ENCODE results near the gene FMNL2.

FMNL2 gene

DNA sequence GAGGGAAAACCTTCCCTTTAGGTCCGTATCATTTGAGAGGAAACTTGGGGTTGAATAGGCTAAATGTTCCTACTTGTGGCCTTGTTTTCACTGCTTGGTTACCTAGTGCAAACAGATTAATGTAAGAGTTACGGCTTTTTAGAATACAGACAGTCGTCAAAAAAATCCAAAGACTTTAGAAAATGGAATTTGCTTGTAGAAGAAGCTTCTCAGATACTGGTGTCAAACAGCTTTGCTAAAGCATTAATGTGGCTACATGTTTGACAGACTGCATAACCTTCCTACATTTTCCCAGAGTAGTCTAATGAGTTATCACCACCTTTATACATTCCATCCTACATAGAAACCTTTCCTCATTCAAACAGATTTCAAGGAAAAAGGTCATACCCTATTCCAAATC, 114.6 kb downstream of the FMNL2 start:
- no peak for DNase-seq (ENCODE audit: low spot score)

DNA sequence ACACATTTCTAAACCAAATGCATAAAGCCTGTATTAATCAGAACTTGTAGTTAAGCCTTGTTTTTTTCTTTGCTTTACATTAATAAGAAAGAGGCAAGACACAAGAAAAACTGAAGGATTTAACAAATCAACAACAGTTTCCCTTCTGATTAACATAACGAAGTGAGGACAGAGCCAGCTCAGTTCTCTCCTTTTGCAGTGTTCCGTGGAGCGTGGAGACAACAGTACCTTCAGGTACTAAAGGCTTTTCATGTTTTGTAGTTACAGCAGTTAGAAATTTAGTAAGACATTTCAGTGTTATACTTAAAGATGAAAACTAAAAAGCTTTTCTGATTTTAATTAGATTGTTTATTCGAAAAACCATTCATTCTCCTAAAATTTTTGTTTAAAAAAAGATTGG, 115.2 kb downstream of the FMNL2 start:
- DNase-seq (ENCODE audit: low spot score) = no peak

- DNase-seq (ENCODE audit: low spot score) = no peak
Observed at GRCh38 chr2:152452256-152452973, 117.4 kb downstream of the FMNL2 start.

- DNase-seq (ENCODE audit: low spot score) = no peak
Observed at GRCh38 chr2:152453129-152453911, 118.3 kb downstream of the FMNL2 start.

DNA sequence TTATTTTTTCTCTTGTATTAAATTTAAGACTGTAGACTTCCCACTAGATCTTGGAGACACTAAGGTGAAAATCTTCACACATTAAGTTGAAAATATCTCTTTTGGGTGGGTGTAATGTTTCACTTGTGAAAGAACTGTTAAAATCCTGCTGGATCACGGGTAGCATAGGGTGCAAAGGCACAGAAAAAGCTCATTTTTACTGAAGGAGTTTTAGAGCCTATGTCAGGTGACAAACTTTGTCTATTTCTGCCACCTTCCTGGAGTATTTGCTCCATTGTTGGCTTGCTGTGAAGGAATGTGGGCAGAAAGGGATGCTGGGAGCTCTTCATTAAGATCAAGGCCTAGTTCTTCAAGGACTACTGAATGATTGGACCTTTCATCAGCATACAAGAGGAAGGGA, 119.4 kb downstream of the FMNL2 start:
- DNase-seq (ENCODE audit: low spot score) = no peak

- DNase-seq (ENCODE audit: low spot score) = no peak
Observed at GRCh38 chr2:152454960-152455359, 120.0 kb downstream of the FMNL2 start.

DNA sequence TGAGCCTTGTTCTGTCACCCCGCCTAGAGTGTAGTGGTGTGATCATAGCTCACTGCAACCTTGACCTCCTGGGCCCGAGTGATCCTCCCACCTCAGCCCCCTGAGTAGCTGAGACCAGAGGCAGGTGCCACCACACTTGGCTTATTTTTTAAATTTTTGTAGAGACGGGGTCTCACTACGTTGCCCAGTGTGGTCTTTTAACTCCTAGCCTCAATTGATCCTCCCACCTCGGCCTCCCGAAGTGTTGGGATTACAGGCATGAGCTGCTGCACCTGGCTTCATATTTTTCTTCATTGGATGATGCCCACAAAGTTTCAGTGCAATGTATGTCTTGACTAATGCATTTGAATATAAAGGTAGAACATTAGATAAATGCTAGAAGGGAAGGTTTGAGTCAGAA, 120.8 kb downstream of the FMNL2 start:
- no peak for DNase-seq (ENCODE audit: low spot score)

GRCh38 chr2:152456262-152456661, 121.3 kb downstream of the FMNL2 start:
- DNase-seq (ENCODE audit: low spot score) = no peak

DNA sequence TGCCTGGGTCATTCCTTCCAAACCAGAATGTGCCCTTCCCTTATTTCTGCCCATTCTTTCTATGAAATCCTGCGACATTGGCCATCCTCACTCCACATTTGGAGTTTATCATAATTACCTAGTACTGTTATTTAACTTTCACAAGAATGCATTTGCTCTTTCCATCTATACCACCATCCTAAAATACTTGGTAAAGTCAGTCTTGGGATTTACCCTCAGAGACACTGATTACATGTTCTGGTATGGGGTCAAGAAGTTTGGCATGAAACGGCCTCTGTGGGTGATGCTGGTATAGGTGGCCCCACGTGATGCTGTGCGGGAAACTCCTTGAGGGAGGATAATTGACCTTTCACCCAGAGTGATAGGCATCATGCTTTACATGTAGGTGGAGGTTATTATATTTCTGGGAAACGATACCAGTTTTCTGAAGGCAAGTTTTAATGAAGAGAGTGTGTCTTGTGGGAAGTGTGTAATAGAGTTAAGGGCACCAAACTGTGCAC, 123.5 kb downstream of the FMNL2 start:
- no peak for DNase-seq (ENCODE audit: low spot score)

DNA sequence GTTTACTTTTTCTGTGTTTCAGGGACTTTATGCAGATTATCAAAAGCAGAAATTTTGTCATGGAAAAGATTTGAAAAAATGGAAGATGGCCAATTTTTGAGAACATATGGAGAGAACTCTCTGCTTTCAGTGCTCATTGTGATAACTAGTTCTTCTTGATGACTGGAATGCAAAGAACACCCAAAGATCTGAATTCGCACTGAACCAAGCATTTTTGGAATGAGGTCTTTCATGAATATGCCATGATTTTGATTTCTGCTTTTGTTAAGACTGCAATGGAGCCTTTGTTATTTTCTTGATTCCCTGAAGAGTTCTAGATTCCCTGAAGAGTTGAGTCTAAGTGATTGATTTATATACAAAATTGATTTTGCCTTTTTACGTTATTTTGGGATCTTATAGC, 124.1 kb downstream of the FMNL2 start:
- DNase-seq (ENCODE audit: low spot score) = no peak

GRCh38 chr2:152460567-152460966, 125.6 kb downstream of the FMNL2 start:
- DNase-seq (ENCODE audit: low spot score) = no peak

DNA sequence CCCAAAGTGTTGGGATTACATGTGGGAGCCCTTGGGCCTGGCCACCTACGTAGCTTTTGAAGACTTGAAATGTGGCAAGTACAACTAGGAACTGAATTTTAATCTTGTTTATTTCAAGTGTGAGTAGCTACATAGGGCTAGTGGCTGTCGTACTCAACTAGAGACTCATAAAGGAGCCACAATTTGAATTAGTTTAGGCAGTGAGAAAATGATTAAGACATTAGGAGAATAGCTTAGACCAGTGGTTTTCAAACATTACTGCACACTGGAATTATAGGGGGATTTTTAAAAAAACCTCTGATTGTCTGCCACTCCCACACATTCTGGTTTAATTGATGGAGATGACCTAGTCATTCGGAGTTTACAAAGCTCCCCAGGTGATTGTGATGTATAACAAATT, 127.1 kb downstream of the FMNL2 start:
- DNase-seq (ENCODE audit: low spot score) = no peak

DNA sequence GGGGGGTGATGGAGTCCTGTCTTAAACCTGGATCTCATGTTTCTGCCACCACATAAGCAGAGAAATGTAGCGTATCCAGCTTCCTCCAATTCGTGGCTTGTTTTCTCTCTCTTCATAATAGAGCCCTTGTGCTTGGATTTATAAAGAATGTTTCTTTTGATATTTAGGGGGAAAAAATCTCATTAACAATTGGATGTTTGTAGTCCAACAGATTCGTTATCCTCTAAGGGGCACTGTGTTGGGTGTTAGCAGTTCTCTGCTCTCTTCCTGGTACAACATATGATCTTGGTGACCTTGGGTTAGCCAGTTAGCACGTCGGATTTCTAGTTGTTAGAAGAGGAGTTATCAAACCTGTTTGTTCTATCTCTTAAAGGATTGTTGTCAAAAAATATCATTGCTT, 127.8 kb downstream of the FMNL2 start:
- no peak for DNase-seq (ENCODE audit: low spot score)

GRCh38 chr2:152464851-152465470, 130.0 kb downstream of the FMNL2 start:
- DNase-seq (ENCODE audit: low spot score) = no peak

GRCh38 chr2:152465541-152465940, 130.6 kb downstream of the FMNL2 start:
- DNase-seq (ENCODE audit: low spot score) = no peak

GRCh38 chr2:152466041-152466440, 131.1 kb downstream of the FMNL2 start:
- no peak for DNase-seq (ENCODE audit: low spot score)

DNA sequence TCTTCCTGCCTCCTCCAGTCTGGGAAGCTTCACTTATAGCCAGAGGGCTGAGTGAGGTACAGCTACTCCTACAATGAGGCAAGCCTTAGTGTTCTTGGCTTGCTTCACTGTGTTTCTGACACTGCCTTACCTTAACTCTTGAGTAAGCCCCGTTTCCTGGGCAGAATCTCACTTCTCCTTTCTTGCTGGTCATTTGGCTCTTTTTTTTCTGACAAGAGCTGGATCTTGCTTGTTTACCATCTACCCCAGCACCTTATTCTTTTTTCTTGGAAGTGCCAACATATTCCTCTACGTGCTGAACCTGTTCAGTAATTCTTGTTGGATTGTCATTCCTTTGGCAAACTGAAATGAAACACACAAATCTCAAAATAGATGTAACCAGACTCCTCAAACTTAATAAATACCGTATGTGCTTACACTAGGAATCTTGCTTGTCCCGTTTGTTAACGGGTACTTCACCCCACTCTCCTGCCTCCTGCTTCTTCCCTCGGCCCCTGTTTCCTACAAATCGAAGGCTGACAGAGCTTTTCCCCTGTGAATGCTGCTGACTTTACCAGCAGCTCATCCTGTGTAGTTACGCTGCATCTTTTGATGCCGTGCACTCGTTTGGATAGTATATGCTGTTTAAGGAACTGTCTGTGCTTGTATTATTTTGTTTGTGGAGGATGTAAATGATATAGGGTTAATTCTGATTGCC, 132.2 kb downstream of the FMNL2 start:
- no peak for DNase-seq (ENCODE audit: low spot score)

DNA sequence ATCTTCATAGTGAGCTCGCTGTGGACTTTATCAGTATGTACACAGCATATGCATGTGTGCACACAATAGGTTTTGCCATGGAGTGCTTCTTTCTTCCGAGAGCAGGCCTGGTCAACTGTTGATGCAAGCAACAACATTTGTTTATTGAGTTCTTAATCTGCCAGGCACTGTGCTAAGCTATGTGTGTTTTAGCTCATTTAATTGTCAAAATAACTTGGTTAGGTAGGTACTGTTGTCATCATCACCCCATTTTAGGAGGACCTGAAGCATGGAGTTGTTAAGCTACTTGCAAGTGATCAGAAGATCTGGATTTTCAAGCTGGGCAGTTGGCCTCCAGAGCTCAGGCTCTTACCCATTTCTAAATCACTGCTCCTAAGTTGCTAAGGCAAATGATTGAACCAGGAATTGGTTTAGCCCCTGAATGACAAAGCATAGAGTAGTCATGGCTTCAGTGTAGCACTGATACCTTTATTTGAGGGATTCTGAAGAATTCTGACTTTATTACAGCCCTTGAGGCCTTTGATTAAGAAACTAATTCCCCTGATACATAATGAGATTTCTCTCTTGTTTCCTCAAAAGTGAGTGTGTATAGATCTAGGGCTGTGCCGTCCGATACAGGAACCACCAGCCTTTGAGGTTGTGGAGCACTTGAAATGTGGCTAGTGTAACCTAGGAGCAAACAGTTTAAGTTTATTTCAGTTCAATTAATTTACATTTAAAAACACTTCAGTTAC, 132.9 kb downstream of the FMNL2 start:
- DNase-seq (ENCODE audit: low spot score) = no peak

DNA sequence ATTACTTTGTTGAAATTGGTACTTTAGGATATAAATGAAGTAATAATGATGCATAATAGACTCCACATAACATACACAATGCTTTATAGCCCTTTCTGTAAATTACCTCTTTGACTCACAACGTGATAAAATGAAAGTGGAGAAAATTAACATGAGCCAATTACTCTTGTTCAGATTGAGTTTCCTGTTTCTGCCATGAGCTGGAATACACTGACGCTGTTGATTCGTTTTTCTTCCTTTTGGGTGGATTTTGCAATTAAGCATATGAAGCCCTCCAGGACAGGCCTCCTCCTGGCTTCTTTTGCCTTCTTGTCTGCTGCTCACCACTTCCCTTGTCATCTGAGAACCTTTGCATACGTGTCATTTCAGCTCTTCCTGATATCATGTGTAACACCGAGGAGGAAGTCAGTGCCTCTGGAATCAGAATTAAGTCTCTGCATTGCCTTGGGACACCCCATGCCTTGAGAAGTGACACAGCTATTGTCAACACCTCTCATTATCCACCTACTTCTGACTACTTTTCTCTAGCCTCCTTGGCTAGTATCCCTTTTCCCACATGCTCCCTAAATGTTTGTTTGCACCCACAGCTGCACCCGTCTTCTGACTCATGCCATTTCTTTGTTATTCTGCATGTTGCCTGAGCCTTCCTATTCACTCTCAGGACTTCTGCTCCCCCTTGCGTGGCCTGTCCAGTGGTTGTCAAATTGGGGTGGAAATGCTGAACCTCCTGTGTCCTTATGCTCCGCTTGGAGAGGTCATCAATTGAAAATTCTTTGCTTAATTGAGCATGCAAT, 134.1 kb downstream of the FMNL2 start:
- DNase-seq (ENCODE audit: low spot score) = no peak

- DNase-seq (ENCODE audit: low spot score) = no peak
Observed at GRCh38 chr2:152470861-152471854, 136.2 kb downstream of the FMNL2 start.

All from HuH-7 (cell line).